WTC11 (cell line): ENCODE results near the gene FASTK.

Experiments used
- ATF3 ChIP-seq: sonication (generic); formaldehyde crosslinking; conservative IDR thresholded peaks from 2 replicates; pipeline ENCODE4 v1.8.1; 2022; ENCODE audit warnings: mild to moderate bottlenecking, missing genetic modification reagents
- ATF6 ChIP-seq: sonication (generic); formaldehyde crosslinking; IDR thresholded peaks from 2 replicates; pipeline ENCODE4 v1.8.1; 2023; ENCODE audit warnings: mild to moderate bottlenecking, missing genetic modification reagents
- CTCF ChIP-seq: fragments of 200-600 bp; IDR thresholded peaks from 2 replicates; pipeline ENCODE4 v1.8.0; 2022; ENCODE audit warnings: antibody characterized with exemption
- ZNF232 ChIP-seq: sonication (generic); formaldehyde crosslinking; IDR thresholded peaks from 2 replicates; pipeline ENCODE4 v1.8.0; 2022; ENCODE audit warnings: mild to moderate bottlenecking, missing genetic modification reagents
- TF ChIP-seq, protein P1 (sequence below): sonication (generic); formaldehyde crosslinking; IDR thresholded peaks from 2 replicates; pipeline ENCODE4 v1.8.0; 2022; ENCODE audit warnings: mild to moderate bottlenecking, missing genetic modification reagents
- TF ChIP-seq, protein P2 (sequence below): sonication (generic); formaldehyde crosslinking; IDR thresholded peaks from 2 replicates; pipeline ENCODE4 v1.8.1; 2023; ENCODE audit warnings: mild to moderate bottlenecking, missing genetic modification reagents, borderline replicate concordance

DNA sequence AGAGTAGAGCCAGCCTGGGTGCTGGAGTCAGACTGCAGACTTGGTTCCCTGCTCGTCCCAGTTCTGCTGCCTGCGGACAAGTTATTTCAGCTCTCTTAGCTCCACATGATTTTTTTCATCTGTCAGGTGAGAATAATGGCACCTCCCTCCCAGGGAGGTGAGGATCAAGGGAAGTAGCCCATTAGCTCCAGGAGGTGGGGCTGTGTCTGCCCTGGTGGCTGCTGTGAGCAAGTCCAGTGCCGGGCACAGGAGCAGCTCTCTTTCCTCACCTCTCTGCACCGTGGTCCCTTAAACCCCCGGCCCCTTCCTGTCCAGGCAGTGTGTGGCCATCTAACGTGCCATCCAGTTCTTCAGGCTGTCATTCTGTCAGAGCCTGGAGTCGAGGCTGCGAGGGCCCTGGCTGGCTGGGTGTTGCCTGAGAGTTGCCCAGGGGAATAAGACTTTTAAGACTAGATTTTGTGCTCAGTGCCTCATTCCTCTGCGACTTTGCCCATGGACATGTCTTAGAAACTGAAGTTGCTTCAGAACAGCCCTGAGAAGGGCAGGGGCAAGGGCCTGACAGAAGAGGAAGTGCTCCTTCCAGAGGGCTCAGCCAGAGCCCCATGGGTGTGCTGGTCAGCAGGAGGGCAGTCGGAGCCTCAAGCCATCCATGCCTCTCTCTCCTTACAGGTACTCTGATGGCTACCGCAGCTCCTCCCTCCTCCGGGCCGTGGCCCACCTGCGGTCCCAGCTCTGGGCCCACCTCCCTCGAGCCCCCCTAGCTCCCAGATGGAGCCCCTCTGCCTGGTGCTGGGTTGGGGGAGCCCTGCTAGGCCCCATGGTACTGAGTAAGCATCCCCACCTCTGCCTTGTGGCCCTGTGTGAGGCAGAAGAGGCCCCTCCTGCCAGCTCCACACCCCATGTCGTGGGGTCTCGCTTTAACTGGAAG is 47.4 kb downstream of the FASTK start:
- no peak for TF ChIP-seq CTCF
- no peak for TF ChIP-seq ATF3
- TF ChIP-seq, protein P1, sequence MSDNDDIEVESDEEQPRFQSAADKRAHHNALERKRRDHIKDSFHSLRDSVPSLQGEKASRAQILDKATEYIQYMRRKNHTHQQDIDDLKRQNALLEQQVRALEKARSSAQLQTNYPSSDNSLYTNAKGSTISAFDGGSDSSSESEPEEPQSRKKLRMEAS = no peak
- TF ChIP-seq, protein P2, sequence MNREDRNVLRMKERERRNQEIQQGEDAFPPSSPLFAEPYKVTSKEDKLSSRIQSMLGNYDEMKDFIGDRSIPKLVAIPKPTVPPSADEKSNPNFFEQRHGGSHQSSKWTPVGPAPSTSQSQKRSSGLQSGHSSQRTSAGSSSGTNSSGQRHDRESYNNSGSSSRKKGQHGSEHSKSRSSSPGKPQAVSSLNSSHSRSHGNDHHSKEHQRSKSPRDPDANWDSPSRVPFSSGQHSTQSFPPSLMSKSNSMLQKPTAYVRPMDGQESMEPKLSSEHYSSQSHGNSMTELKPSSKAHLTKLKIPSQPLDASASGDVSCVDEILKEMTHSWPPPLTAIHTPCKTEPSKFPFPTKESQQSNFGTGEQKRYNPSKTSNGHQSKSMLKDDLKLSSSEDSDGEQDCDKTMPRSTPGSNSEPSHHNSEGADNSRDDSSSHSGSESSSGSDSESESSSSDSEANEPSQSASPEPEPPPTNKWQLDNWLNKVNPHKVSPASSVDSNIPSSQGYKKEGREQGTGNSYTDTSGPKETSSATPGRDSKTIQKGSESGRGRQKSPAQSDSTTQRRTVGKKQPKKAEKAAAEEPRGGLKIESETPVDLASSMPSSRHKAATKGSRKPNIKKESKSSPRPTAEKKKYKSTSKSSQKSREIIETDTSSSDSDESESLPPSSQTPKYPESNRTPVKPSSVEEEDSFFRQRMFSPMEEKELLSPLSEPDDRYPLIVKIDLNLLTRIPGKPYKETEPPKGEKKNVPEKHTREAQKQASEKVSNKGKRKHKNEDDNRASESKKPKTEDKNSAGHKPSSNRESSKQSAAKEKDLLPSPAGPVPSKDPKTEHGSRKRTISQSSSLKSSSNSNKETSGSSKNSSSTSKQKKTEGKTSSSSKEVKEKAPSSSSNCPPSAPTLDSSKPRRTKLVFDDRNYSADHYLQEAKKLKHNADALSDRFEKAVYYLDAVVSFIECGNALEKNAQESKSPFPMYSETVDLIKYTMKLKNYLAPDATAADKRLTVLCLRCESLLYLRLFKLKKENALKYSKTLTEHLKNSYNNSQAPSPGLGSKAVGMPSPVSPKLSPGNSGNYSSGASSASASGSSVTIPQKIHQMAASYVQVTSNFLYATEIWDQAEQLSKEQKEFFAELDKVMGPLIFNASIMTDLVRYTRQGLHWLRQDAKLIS (CRISPR knock-in tag) = no peak
- no peak for TF ChIP-seq ATF6 (CRISPR knock-in tag)
- no peak for TF ChIP-seq ZNF232 (CRISPR knock-in tag)
